ENCODE data around the gene ZBTB5.
A peak's percentile ranks its signal among the peaks of the same experiment; 100 is the strongest.

Gene ZBTB5

GRCh38 chr9:37421914-37422288 is 43.3 kb downstream of the ZBTB5 start:
- no peak for DNase-seq

- no peak for DNase-seq
These were observed 44.7 kb downstream of the ZBTB5 start for GRCh38 chr9:37420271-37421215.

GRCh38 chr9:37419204-37419603 is 46.0 kb downstream of the ZBTB5 start:
- no peak for DNase-seq

- no peak for DNase-seq
These were observed 47.2 kb downstream of the ZBTB5 start for GRCh38 chr9:37417857-37418618.

- DNase-seq = no peak
These were observed 47.9 kb downstream of the ZBTB5 start for GRCh38 chr9:37417252-37417803.

GRCh38 chr9:37415011-37415719 is 50.1 kb downstream of the ZBTB5 start:
- DNase-seq = peak; percentile 51

GRCh38 chr9:37414503-37414943 is 50.7 kb downstream of the ZBTB5 start:
- no peak for DNase-seq

- no peak for DNase-seq
These were observed 51.9 kb downstream of the ZBTB5 start for GRCh38 chr9:37413311-37413710.

GRCh38 chr9:37412431-37413151 is 52.7 kb downstream of the ZBTB5 start:
- DNase-seq = no peak

GRCh38 chr9:37410969-37411785 is 54.1 kb downstream of the ZBTB5 start:
- no peak for DNase-seq

- no peak for DNase-seq
These were observed 54.8 kb downstream of the ZBTB5 start for GRCh38 chr9:37410354-37410861.

GRCh38 chr9:37408933-37409710 is 56.1 kb downstream of the ZBTB5 start:
- no peak for DNase-seq

- no peak for DNase-seq
These were observed 57.8 kb downstream of the ZBTB5 start for GRCh38 chr9:37407468-37407867.

GRCh38 chr9:37406603-37407401 is 58.4 kb downstream of the ZBTB5 start:
- no peak for DNase-seq

GRCh38 chr9:37405764-37406380 is 59.4 kb downstream of the ZBTB5 start:
- no peak for DNase-seq

- DNase-seq = no peak
These were observed 59.9 kb downstream of the ZBTB5 start for GRCh38 chr9:37405350-37405749.

- no peak for DNase-seq
These were observed 60.7 kb downstream of the ZBTB5 start for GRCh38 chr9:37404590-37404989.

- no peak for DNase-seq
These were observed 65.9 kb downstream of the ZBTB5 start for GRCh38 chr9:37399336-37399735.

GRCh38 chr9:37398464-37399025 is 66.7 kb downstream of the ZBTB5 start:
- no peak for DNase-seq

All from NCI-H2107 (cell line).